Nucleus accumbens (tissue), 56 donors: Measurements from ENCODE around the gene TRIM34.
"Not testable (repeated sequence)": the region's sequence is repeated elsewhere in the genome, so short reads cannot be mapped to it uniquely, and the experiment has no call there.

Source experiments
- DNase-seq, 56 donors: peaks; one replicate each; lab custom pipeline; 2025; lab: John Stamatoyannopoulos, UW

Gene TRIM34

DNA sequence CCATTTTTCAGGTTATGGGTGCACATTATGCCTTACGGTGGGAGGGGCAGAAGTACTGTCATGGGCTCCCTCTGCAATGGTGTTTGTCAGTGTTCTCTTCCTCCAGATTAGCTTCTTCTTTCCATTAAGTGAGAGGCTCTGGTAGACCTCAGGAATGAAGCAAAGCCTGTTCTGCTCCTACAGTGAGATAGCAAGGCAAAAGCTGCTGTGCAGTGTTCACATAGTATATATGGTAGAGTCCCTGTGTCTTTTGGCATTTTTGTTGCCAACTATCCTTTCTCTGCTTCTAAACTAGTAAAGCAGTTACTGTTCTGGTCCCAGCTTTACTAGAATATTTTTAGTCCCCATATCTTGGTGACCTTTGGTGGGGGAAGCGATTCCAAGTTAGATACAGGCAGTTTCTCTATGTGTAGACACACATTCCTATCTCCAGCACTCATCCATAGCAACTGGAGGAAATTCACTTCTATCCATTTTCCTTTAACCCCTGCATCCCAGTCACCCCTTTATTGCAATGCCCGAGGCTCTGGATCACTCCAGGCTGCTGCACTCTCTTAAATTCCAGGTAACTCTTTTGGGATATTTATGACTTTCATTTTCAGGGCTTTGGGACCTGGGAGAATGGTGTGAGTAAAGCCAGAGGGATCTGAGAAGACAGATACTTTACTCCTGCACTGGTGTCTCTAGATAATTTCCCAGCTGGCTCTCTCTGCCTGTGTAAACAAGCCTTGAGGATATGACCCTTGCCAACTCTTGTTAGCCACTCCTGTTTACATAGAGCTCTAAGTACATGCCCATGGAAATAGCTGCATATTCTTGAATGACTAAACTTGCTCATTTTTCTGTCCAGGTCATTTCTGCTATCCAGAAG, 3.9 kb upstream of the TRIM34 start:
- DNase-seq: no peak

DNA sequence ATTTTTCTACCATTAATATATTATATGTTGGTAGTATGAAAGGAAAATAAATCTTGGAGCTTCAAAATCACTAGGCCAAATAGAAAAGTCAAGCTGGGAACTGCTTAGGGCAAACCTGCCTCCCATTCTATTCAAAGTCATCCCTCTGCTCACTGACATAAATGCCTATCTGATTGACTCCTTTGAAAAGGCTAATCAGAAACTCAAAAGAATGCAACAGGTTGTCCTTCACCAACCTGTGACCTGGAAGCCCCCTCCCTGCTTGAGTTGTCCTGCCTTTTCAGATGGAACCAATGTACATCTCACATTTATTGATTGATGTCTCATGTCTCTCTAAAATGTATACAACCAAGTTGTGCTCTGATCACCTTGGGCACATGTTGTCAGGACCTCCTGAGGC, 3.2 kb upstream of the TRIM34 start:
- no peak for DNase-seq

- DNase-seq: no peak
Observed at GRCh38 chr11:5622802-5623201, 2.0 kb upstream of the TRIM34 start.

DNA sequence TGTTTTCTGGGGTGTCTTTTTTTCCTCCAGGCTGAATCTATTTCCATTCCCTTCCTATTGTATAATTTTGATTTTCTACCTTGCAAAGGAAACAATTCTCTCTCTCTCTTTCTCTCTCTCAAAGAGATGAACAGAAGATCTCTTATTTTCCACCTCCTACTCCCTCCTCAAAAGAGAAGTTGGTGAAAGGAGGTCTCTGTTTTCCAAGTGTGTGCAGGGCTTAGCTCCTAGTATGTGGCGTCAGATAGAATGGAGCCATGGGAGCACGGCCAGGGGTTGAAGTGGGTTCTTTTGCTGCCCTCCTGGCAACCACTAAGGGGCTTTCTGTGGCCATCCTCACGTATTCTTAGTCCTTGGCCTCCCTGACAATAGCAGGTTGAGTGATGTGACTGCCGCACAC, 480 bp downstream of the TRIM34 start:
- DNase-seq: no peak

GRCh38 chr11:5626196-5626595, 1.4 kb downstream of the TRIM34 start:
- no peak for DNase-seq

DNA sequence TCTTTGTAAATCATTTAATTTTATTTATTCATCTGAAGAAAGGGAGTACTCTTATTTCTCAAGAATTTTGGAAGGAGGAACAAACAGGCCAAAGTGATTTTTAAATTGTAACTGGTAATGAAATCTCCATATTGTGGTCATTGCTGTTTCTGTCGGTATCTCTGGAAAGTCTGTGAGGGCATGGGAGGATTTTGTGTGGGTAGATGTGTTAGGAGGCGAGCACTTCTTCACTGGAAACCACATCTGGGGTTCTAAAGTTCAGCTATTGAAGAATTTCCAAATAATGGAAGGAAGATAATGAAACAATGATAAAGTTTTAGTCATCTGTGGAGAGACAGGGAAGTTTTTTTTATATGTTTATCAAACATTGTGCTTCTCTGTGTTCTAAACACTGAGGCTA, 6.6 kb downstream of the TRIM34 start:
- no peak for DNase-seq

GRCh38 chr11:5631969-5632635, 7.3 kb downstream of the TRIM34 start:
- no peak for DNase-seq

DNA sequence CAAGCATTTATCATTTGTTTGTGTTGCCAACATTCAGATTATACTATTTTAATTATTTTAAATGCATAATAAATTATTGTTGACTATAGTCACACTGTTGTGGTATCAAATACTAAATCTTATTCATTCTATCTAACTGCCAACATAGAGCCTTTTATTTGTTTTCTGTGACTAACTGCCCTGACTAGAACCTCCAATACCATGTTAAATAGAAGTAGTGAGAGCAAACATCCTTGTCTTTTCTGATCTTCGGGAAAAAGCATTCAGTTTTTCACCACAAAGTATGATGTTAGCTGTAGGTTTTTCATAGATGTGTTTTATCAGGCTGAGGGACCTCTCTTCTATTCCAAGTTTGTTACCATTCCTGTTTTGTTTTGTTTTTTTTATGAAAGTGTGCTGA, 15.2 kb downstream of the TRIM34 start:
- DNase-seq: no peak

GRCh38 chr11:5643585-5643984, 18.8 kb downstream of the TRIM34 start:
- no peak for DNase-seq

DNA sequence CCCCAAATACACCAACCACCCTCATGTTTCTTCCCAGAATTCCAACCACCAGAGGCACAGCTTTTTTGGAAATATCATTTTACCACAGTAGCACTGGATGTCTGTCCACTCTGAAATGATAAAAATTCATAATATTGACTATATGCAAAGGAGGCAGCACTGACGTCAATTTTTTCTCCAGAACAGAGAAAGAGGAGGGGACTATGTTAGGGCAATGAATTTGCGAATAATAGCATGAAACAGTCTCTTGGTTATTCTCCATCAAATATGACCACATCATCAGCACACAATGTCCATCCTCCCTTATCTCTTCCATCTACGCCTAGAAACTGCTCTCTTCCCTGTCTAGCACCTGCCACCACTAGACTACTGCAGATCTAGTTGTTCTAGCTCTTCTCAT, 21.3 kb downstream of the TRIM34 start:
- no peak for DNase-seq

DNA sequence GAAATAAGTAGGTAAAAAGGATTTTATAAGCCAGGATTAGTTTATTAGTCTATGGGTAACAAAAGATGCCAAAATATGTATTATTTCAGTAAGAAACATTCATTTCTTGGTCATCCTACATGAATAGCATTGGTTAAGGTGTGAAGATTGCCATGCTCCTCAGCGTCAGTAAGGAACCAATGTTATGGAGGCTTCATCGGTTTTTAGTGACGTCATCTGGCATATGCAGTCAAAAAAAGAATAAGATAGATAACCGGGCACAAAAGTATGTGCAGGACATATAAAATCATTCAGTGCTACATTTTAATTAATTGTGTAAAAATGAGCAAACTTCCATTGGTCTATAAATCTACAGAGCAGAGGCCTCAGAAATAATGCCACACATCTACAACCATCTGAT, 30.7 kb downstream of the TRIM34 start:
- DNase-seq: no peak

DNA sequence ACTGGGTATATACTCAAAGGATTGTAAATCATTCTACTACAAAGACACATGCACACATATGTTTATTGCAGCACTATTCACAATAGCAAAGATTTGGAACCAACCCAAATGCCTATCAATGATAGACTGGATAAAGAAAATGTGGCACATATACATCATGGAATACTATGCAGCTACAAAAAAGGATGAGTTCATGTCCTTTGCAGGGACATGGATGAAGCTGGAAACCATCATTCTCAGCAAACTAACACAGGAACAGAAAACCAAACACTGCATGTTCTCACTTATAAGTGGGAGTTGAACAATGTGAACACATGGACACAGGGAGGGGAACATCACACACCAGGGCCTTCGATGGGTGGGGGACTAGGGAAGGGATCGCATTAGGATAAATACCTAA, 32.2 kb downstream of the TRIM34 start:
- DNase-seq: not testable (repeated sequence)

DNA sequence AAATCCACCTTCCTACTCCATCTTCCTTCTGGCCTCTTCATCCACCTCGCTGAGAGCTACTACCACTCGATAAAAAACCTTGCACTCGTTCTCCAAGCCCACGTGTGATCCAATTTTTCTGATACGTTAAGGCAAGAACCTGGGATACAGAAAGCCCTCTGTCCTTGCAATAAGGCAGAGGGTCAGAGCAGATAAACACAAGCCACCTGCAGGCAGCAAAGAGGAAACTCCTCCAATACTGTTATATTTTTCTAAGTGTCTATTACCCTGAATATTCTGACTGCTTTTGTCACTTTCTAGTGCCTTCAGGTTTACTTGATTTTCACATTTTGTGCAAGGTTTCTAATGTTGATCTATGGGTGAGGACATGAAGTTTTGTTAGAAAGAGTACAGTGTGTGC, 33.5 kb downstream of the TRIM34 start:
- no peak for DNase-seq

DNA sequence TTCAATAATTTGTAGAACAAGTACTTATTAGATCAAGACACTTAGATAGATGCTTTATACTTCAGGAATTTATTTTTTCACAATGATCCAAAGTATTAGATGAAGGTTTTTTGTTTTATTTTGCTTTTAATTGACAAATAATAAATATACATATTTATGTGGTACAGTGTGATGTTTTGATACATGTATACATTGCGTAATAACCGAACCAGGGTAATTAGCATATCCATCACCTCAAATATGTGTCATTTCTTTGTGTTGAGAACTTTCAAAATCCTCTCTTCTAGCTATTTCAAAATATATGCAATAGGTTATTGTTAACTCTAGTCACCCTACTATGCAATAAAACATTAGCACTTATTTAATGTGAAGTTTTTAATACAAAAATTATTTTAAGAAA, 38.7 kb downstream of the TRIM34 start:
- no peak for DNase-seq

GRCh38 chr11:5665051-5665570, 40.3 kb downstream of the TRIM34 start:
- no peak for DNase-seq

DNA sequence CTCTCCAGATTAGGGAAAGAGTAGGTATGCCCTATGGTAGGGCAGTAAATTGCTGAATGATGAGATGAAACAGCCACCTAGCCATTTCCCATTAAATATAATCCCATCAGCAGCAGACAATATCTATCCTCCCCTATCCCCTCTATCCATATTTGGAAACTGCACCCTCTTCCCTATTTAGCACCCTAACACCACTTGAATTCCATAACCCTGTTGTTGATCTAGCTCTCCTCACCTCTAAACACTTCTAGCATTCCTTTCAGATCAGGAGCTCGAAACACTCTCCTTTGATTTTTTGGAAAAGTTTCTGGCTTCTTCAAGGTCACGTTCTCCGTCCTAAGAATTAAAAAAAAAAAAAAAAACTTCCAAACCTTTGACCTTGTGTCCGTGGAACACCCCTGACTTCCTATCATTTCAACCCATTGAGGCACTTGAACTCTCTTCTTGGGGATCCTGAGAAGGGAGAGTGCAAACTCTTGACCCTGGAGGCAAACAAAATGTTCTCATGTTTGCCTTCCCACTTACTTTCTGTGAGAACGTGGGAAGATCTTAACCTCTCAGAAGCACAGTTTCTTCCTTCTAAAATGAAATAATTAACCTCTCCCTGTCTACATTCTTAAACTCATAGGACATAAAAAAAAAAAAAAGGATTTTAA, 41.1 kb downstream of the TRIM34 start:
- no peak for DNase-seq

DNA sequence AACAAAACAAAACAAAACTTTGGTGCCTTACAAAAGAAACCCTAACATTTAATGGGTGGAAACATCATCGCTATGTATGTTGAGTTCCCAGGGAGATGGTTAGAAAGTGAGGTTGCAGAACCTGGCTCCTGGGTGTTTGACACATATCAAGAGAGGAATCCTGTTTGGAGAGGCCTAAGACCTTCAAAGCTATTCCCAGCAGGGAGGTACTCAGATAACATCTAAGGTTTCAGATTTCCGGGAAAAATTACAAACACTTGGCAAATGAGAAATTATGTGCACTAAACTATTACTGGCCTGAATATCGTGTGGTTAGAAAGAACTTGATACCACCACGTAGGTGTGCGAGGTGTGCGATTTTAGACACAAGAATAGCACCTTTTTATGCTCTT, 41.6 kb downstream of the TRIM34 start:
- DNase-seq: no peak

DNA sequence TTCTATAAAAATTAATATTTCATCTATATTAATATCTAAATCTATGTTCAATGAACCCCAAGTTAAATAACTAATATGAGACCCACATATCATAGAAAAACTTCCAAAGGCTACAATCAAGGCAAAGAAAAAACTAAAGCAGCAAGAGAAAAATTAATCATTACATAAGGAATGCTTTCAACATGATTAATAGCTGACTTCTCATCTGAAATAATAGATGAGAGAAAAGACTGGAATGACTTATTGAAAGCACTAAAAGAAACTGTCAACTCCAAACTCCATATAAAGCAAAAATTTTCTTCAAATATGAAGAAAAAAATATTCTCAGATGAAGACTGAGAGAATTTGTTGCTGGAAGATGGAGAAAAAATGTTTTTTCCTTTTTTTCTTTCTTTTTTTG, 47.0 kb downstream of the TRIM34 start:
- no peak for DNase-seq

GRCh38 chr11:5674391-5674790, 49.6 kb downstream of the TRIM34 start:
- no peak for DNase-seq

- no peak for DNase-seq
Observed at GRCh38 chr11:5679811-5680210, 55.0 kb downstream of the TRIM34 start.

- DNase-seq: not testable (repeated sequence)
Observed at GRCh38 chr11:5682890-5683441, 58.2 kb downstream of the TRIM34 start.
